GM12874 (cell line): ENCODE measurements around the gene KPNA4.

Source experiments
- TF ChIP-seq, protein P1 (sequence below): IDR thresholded peaks from 2 replicates; pipeline ENCODE4 v1.5.1; 2011; ENCODE audit warnings: low read depth, mild to moderate bottlenecking, control low read depth, low read length, moderate library complexity; ENCODE audit not compliant: insufficient read depth

KPNA4 gene

DNA sequence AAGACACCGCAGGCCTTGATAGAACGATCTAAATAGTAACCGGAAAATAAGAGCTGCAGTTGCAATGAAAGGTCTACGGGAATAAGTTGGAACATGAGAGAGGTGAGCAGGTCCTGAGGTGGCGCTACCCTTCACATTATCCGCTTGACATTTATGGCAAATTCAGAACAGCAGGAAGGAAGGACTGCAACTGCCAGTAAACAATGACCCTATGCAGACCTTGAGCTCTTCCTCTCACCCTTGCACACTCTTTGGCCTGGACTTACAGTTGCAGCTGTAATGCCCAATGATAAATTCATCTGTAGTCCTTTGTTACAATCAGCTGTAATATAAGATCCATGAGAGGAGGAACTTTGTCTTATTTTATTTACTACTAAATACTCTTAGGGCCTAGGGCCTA lies 83.5 kb downstream of the KPNA4 start:
- TF ChIP-seq, protein P1, sequence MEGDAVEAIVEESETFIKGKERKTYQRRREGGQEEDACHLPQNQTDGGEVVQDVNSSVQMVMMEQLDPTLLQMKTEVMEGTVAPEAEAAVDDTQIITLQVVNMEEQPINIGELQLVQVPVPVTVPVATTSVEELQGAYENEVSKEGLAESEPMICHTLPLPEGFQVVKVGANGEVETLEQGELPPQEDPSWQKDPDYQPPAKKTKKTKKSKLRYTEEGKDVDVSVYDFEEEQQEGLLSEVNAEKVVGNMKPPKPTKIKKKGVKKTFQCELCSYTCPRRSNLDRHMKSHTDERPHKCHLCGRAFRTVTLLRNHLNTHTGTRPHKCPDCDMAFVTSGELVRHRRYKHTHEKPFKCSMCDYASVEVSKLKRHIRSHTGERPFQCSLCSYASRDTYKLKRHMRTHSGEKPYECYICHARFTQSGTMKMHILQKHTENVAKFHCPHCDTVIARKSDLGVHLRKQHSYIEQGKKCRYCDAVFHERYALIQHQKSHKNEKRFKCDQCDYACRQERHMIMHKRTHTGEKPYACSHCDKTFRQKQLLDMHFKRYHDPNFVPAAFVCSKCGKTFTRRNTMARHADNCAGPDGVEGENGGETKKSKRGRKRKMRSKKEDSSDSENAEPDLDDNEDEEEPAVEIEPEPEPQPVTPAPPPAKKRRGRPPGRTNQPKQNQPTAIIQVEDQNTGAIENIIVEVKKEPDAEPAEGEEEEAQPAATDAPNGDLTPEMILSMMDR: no peak

DNA sequence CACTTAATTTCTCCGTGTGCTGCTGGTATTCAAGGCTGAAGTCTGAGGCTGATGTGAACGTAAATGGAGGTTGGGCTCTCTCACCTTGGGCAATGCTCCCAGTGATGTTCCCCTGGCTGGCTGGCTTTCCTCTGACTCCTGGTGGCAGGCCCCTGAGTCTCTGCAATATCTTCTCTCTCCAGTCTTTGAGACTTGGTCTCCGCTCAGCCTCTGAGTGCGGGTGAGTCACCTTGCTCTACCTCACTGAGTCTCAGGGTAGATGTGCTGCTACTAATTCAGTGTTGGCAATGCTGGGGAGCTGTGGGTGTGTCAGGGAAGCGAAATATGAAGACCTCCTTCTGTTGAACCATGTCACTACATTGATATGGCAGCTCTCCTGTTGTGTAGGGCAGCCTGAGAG lies 84.4 kb downstream of the KPNA4 start:
- TF ChIP-seq, protein P1: no peak

DNA sequence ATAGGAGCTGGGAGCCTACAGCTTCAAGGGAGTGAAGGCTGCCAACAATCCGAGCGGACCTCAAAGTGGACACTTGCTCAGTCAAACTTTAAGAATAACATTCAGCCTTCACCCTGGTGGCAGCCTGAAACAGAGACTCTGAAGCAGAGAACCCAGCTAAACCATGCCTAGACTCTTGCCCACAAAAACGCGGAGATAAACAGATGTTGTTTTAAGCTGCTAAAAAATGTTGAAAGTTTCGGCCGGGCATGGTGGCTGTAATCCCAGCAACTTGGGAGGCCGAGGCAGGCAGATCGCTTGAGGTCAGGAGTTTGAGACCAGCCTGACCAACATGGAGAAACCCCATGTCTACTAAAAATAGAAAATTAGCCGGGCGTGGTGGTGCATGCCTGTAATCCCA lies 86.0 kb downstream of the KPNA4 start:
- TF ChIP-seq, protein P1: no peak

DNA sequence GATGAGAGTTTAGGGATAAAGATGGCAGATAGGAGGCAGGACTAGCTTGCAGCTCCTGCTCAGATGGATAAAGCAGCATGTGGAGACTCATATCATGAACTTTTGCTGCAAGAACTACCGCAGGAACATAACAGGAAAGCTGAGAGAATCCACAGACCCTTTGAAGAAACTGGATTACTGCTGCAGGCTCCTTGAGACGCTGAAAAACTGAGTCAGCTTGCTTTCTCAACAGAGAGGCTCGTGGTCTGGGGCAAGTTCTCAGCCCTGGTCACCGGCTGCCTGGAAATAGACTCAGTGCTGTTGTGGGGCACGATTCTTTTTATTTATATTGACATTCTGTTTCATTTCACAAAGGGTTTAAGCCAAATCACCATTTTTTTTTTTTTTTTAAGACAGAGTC lies 87.0 kb downstream of the KPNA4 start:
- TF ChIP-seq, protein P1: no peak

DNA sequence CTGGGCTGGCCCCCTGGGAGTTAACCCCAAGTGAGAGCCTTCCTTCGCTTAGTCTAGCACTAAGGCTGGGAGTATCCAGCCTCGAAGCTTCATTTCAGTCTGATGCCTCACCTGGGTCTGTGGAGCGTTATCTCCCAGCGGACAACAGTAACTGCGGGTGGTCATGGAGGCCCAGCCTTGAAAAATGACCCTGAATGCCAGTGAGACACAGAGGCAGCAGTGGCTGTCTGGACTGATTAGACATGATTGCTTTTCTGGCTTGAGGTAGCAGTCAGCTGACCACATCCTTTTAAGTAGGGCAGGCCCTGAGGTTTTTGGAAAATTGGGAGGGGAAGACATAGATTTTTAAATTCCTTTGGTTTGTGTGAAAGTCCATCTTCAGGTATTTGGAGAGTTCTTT lies 87.6 kb downstream of the KPNA4 start:
- TF ChIP-seq, protein P1: no peak

DNA sequence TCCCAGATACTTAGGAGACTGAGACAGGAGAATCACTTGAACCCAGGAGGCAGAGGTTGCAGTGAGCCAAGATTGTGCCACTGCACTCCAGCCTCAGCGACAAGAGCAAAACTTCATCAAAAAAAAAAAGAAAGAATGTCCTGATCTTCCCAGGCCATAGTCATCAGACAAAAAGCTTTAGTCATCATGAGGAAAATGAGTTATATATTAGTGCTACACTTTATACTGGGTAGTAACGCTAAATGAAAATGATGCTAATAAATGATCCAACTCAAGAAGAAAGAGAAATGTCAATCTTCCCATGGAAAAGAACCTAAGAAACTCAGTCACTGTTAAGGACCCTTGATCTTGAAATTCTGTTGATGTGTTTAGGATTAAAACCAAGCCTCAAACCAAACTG lies 89.5 kb downstream of the KPNA4 start:
- TF ChIP-seq, protein P1: no peak

DNA sequence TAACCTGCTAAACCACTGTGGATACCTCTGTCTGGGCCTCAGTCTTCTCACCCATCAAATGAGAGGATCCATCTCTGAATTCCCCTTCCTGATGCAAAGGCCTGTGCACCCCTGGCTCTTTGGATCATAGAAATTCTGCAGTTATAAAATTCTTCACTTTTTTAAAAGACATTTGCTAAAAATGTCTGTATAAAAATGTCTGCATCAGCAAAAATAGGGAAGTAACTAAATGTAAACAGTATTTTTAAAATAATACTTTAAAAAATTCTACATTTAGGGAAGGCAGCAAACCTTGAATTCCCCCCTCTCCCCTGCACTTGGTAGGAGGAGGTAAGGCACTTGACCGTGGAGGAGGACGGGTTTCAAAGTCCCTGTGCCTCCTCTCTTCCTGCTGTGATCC lies 90.2 kb downstream of the KPNA4 start:
- TF ChIP-seq, protein P1: no peak

DNA sequence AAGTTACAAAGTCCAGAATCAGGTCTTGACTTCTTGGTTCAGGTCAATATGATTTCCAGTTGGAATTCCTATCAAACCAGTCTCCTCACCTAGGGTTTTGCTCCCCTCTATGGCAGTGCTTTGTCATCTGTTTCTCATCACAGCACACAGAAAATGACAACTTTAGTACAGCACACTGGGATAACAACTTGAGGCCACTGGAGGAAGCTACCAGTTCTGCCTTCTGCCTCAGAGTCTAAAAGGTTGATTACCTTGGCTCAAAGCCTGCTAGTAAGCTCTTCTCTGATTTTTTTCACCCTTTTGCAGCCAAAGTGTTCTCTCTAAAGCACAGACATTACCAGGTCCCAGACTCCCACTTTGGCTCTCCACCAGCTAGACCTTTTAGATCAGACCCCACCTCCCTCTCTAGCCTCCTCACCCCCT lies 90.9 kb downstream of the KPNA4 start:
- TF ChIP-seq, protein P1: no peak
